HG02870 (cell line): ENCODE results near the gene TEX52.

Experiments used
- ATAC-seq: cut with Tn5 transposase; IDR thresholded peaks from one replicate; pipeline ENCODE4 v1.9.1; 2021; ENCODE audit warnings: mild to moderate bottlenecking, moderate library complexity; ENCODE audit not compliant: unreplicated experiment

TEX52 gene

DNA sequence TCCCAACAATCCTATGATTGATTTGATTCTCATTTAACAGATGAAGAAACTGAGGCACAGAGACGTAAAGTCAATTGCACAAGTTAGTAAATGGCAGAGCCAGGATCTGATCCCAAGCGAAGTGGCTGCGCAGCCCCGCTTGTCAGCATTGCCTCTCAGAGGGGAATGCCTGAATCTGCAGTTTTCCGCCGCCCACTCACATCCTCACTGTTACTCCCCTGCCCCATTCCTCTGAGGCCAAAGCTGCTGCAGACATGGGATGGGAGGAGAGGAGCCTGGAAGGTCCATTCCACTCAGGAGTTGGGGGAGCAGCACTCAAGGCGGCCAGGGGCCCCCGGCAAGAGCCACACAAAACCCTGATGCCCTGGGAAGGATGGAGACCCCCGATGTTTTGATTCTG lies 23.0 kb downstream of the TEX52 start:
- no peak for ATAC-seq

DNA sequence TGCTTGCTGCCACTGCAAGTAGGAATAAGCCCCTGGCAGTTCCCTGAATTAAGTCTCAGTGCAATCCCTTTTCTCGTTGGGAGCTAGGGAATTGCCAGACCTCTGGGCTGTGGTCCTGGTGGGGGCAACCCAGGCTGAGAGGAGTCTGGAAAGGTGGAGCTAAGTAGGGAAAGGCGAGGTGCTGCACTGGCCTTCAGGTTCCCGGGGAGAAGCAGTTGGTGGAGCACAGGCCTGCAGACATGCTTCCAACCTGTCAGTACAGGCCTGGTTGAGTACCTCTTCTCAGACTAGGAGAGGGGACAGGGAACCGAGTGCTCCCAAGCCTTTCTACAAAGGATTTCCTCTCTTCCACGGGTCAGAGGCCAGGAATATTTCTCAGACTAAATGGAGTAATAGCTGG lies 23.5 kb downstream of the TEX52 start:
- ATAC-seq: no peak

- ATAC-seq: no peak
Measured at GRCh38 chr12:2832550-2833127, 24.2 kb downstream of the TEX52 start.

DNA sequence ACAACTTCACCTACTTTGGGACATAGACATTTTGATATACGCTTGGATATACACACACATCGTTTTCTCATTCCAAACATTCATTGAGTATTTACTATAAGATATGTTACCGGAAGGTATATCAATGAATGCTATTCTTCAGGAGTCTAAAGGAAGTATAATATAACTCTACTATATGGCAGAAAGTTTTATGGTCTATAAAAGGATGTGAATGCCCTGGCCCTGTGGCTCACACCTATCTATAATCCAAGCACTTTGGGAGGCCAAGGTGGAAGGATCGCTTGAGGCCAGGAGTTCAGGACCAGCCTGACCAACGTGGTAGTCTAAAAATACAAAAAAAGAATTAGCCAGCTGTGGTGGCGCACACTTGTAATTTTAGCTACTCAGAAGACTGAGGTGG lies 27.6 kb downstream of the TEX52 start:
- ATAC-seq: no peak

GRCh38 chr12:2826721-2827515 lies 29.9 kb downstream of the TEX52 start:
- ATAC-seq: no peak

DNA sequence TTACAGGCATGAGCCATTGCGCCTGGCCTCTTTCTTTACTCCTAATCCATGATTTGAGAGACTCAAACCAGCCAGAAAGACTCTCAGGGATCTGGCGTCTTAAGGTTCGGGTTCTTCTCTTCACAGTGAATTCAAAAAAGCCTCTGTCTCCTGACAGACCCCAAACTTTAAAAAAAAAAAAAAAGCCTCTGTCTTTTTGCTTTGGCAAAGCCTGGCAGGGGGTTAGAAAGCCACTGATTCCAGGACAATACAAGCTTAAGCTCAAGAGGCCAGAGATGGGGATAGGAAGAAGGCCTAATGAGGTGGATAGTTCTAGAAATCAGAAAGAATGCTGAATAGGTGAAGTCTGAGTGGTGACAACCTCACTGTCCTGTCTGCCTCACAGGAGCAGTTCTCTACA lies 30.8 kb downstream of the TEX52 start:
- no peak for ATAC-seq

- no peak for ATAC-seq
Measured at GRCh38 chr12:2825132-2825531, 31.7 kb downstream of the TEX52 start.

DNA sequence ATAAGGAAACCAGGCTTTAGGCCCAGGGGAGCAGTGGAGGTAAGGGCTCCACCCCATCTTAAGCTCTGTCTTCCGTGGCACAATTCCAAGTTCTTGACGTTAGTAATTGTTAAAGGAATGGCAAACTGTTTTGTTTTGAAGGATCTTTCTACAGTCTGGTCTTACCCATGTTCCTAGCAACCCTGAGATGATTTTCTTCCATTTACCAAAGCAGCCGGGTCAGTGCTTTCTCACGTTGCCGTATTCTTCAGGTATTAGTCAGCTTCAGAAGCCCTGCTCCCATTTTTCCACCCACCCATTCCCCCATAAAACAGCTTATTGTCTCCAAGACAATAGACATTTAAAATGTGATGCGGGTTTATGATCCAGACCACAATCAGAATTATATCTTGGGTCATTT lies 32.3 kb downstream of the TEX52 start:
- ATAC-seq: no peak

DNA sequence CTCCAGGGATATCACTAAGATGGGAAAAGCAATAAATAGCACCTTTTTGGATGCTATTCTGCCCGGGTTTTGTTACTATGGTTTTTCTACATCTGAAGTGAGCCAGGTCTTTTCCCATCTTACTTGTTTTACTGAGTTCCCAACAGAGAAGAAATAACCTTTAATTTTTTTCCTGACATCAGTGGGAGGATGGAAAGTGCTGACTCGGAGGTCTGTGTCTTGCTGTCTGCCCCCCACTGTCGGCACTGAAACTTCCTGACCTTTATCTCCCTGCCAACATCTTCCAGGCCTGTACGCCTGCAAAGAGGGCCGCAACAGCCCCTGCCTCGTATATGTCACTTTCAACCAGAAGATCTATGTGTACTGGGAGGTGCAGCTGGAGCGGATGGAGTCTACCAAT lies 33.4 kb downstream of the TEX52 start:
- ATAC-seq: no peak

DNA sequence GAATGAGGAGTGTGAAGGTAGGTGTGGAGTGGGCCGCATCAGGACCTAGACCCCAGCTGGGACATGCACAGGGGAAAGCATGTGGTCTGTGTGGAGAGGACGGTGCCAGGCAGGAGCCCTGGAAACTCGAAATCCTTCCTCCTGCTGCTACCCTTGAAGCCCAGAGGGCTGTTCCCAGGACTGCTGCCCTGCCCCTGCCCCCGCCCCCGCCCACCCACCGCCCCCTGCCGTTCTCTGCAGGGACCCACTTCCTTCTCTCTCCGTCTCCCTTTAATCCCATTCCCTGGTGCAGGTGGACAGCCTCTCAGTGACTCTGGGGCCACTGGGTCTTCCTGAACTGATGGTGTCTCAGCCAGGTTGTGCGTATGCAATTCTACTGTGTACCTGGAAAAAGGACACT lies 36.4 kb downstream of the TEX52 start:
- no peak for ATAC-seq

DNA sequence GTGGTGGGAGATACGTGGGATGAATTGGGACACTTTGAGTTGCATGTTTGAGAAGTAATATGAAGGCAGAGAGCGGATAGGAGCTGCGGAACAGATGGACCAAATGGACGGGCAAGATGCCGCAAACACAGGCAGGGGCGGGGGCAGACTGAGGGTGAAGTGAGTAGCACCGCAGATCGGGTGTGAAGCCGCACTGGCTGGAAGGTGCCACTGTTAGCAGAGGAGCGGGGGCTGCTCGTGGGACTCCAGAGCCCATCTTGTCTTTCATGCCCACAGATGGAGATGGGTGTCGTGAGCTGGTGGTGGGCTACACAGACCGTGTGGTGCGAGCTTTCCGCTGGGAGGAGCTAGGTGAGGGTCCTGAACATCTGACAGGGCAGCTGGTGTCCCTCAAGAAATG lies 37.0 kb downstream of the TEX52 start:
- no peak for ATAC-seq

GRCh38 chr12:2813214-2814185 lies 43.3 kb downstream of the TEX52 start:
- ATAC-seq: peak; percentile 32

DNA sequence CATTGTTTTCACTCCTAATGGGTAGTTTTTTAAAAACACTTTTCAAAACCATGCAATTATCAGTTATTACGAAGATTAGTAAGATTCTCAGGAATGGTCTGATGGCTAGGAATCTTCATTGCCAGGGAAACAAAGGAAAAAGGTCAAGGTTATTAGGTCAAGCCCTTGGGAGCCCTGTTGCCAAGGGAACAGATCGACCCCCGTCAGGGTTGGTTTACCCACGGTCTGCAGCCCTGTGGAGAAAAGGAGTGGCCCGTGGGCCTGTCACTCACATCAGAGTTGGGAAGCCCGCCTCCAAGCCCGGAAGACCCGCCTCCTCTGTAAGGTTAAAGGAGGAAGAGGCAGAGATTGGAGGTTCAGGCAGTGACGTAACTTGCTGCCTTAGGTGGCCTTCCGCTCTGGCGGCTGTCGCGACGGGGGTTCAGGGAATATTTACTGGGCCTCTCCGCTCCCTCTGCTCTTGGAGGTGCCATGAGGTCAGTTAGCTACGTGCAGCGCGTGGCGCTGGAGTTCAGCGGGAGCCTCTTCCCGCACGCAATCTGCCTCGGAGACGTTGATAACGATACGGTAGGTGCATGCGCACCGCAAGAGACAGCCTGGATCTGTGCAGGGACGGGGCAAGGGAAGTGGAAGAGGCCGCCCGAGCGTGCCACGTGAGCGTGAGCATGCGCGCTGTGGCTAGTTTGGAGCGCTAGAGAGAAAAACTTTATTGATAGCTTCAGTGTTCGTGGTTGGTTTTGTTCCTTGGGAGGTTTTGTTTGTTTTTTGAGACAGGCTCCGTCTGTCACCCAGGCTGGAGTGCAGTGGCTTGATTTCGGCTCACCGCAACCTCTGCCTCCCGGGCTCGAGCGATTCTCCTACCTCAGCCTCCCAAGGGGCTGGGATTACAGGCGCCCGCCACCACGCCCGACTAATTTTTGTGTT lies 44.3 kb downstream of the TEX52 start, which contains the start of gene ITFG2:
Gene ITFG2, plus strand, starts transcription at position 379 of the 924 bp plus-strand sequence. Its CDS starts 93 bp downstream, at position 472.
- peak; percentile 94 for ATAC-seq

- no peak for ATAC-seq
Measured at GRCh38 chr12:2811801-2812200, 45.0 kb downstream of the TEX52 start.

GRCh38 chr12:2806700-2807099 lies 50.1 kb downstream of the TEX52 start:
- ATAC-seq: no peak

DNA sequence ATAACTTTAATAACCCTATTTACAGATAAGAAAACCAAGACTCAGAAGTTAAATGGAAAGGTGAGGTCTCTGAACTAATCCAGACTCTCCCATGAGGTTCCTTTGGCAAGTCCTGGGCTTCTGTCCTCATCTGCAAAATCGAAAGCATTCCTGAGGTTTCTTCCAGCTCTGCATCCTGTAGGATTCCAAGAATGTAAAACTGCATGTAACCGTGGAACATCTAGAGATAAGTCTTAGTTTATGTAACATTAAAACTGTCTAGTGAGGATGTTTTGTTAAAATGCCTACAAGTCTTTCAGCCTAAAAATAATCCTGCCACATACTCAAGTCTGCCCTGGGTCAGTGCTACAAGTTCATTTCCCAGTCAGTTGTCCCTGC lies 51.7 kb downstream of the TEX52 start:
- ATAC-seq: no peak

DNA sequence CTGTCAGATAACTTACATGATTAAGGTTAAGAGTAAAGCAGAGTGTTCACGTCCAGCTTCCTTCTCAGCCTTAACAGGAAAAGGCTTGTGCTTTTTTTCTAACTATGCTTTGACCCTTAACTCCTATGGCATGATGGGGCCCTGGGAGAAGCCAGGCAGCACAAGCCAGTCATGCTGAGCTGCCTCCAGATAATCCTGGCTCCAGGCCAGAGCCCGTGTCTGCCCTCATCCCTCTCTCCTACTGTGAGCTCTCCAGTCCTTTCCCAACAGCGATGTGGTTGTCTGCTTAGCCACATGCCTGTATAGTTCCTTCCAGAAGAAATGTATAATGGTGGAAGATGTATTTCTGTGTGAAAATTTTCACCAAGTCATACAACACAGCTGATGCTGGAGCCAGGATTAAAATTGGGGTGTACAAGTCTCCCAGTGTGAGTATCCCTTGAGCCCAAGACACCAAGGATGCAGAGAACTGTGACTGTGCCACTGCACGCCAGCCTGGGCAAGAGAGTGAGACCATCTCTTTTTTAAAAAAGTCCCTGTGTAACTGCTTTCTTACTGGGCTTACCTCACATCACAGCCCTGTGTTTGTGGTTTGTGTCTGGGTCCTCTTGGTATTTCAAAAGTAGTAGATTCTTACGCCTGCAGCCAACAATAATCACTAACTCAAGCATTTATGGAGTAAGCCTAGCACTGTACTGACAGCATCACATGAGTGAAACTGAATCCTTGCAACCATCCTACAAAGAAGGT lies 52.3 kb downstream of the TEX52 start:
- ATAC-seq: no peak

- no peak for ATAC-seq
Measured at GRCh38 chr12:2803635-2804392, 53.0 kb downstream of the TEX52 start.
